SK-N-SH (cell line): ENCODE measurements around the gene SKIC8. TPM values are rescaled to one million over a fixed set of nuclear protein-coding genes. Genes with fewer than 3 reads are reported as not detected.

Experiments
- CTCF ChIA-PET: fragments of 300-600, 350-600 bp; formaldehyde crosslinking; extraction: SDS; loops from one replicate; lab custom pipeline; 2021; lab: Yijun Ruan, JAX
- POLR2A ChIA-PET: fragments of 350-600 bp; sonication (Branson Sonifier 250); formaldehyde crosslinking; extraction: SDS; loops from one replicate; lab custom pipeline; 2020; ENCODE audit warnings: antibody characterized with exemption, inconsistent platforms; lab: Yijun Ruan, JAX
- DNase-seq: peaks from one replicate; pipeline ENCODE4 v3.0.0; 2012
- H2AFZ ChIP-seq: fragments of 200-600 bp; sonication (generic); 2 replicates; pipeline ENCODE4 v1.8.1; 2016; ENCODE audit warnings: antibody characterized with exemption, mild to moderate bottlenecking, low read depth
- H3F3A ChIP-seq: fragments of 200-600 bp; sonication (generic); replicated peaks from 2 replicates; pipeline ENCODE3; 2016; ENCODE audit warnings: antibody characterized with exemption, mild to moderate bottlenecking; ENCODE audit not compliant: insufficient read depth
- H3K27ac ChIP-seq, 2 experiments: fragments of 200-500 bp in 1 of 2; fragments of 200-600 bp in 1 of 2; sonication (Bioruptor generic) in 1 of 2; sonication (generic), shearing (Covaris generic) in 1 of 2; 2 replicates each; pipeline versions ENCODE4 v1.5.1 to v1.6.1; 2014 to 2016; ENCODE audit warnings: low read depth in 2 of 2, inconsistent platforms in 1 of 2, low read length in 1 of 2, mild to moderate bottlenecking in 1 of 2, mixed read lengths in 1 of 2
- H3K27me3 ChIP-seq: fragments of 200-600 bp; sonication (generic), shearing (Covaris generic); 2 replicates; pipeline ENCODE4 v1.6.1; 2016; ENCODE audit warnings: mixed run types; ENCODE audit not compliant: insufficient read depth
- H3K36me3 ChIP-seq, 2 experiments: fragments of 200-500 bp in 1 of 2; fragments of 200-600 bp in 1 of 2; sonication (Bioruptor generic) in 1 of 2; sonication (generic) in 1 of 2; replicated peaks in 1 of 2; 2 replicates each; pipeline versions ENCODE3 to v1.5.1; 2014 to 2016; ENCODE audit warnings: low read length in 1 of 2, mild to moderate bottlenecking in 1 of 2; ENCODE audit not compliant: insufficient read depth in 2 of 2, control insufficient read depth in 1 of 2
- H3K4me1 ChIP-seq, 2 experiments: fragments of 200-500 bp in 1 of 2; fragments of 200-600 bp in 1 of 2; sonication (Bioruptor generic) in 1 of 2; sonication (generic), shearing (Covaris generic) in 1 of 2; 2 replicates each; pipeline versions ENCODE4 v1.5.1 to v1.6.1; 2014 to 2016; ENCODE audit warnings: low read depth in 1 of 2, low read length in 1 of 2, mixed run types in 1 of 2; ENCODE audit not compliant: insufficient read depth in 2 of 2, control insufficient read depth in 1 of 2
- H3K4me2 ChIP-seq: fragments of 200-600 bp; sonication (generic), shearing (Covaris generic); 2 replicates; pipeline ENCODE4 v1.6.1; 2017; ENCODE audit warnings: mixed run types
- H3K4me3 ChIP-seq, 2 experiments: fragments of 200-500 bp in 1 of 2; fragments of 200-600 bp in 1 of 2; sonication (Bioruptor generic) in 1 of 2; sonication (generic), shearing (Covaris generic) in 1 of 2; 2 replicates each; pipeline versions ENCODE4 v1.5.1 to v1.8.1; 2014 to 2016; ENCODE audit warnings: low read depth in 2 of 2, inconsistent platforms in 1 of 2, low read length in 1 of 2, mild to moderate bottlenecking in 1 of 2, mixed read lengths in 1 of 2, moderate library complexity in 1 of 2
- H3K79me2 ChIP-seq: fragments of 200-600 bp; sonication (generic); 2 replicates; pipeline ENCODE4 v1.8.1; 2017; ENCODE audit warnings: mild to moderate bottlenecking; ENCODE audit not compliant: insufficient read depth
- H3K9ac ChIP-seq: fragments of 200-600 bp; sonication (generic); 2 replicates; pipeline ENCODE4 v1.6.1; 2017; ENCODE audit warnings: mixed run types
- H3K9me2 ChIP-seq: fragments of 200-600 bp; sonication (generic); 2 replicates; pipeline ENCODE4 v1.6.1; 2017; ENCODE audit warnings: mixed run types
- H3K9me3 ChIP-seq: fragments of 200-600 bp; sonication (generic); 2 replicates; pipeline ENCODE4 v1.6.1; 2017; ENCODE audit warnings: mixed run types, mild to moderate bottlenecking, moderate library complexity
- H4K20me1 ChIP-seq: fragments of 200-600 bp; sonication (generic); 2 replicates; pipeline ENCODE4 v1.6.1; 2017; ENCODE audit warnings: mild to moderate bottlenecking, mixed run types; ENCODE audit not compliant: insufficient read depth
- CHD2 ChIP-seq: fragments of 150-350 bp; IDR thresholded peaks from 2 replicates; pipeline ENCODE4 v1.6.1; 2018; ENCODE audit warnings: low read length; ENCODE audit not compliant: partially characterized antibody
- CTCF ChIP-seq: fragments of 200-600 bp; sonication (generic); IDR thresholded peaks from 2 replicates; pipeline ENCODE4 v1.6.1; 2017; ENCODE audit warnings: antibody characterized with exemption, mild to moderate bottlenecking, moderate library complexity
- ELF1 ChIP-seq: IDR thresholded peaks from 2 replicates; pipeline ENCODE4 v1.4.0; 2012
- EP300 ChIP-seq, 2 experiments: IDR thresholded peaks; 2 replicates each; pipeline versions ENCODE4 v1.4.0 to v1.6.1; 2012; ENCODE audit warnings: borderline replicate concordance in 1 of 2, low read depth in 1 of 2, low read length in 1 of 2
- FOSL2 ChIP-seq: IDR thresholded peaks from 2 replicates; pipeline ENCODE4 v1.4.0; 2012; ENCODE audit warnings: low read depth, mild to moderate bottlenecking, moderate library complexity, borderline replicate concordance
- FOXJ3 ChIP-seq: sonication (generic); formaldehyde crosslinking; IDR thresholded peaks from 2 replicates; pipeline ENCODE4 v1.5.1; 2020; ENCODE audit warnings: mild to moderate bottlenecking, missing genetic modification reagents
- GATA2 ChIP-seq: sonication (generic); formaldehyde crosslinking; IDR thresholded peaks from 2 replicates; pipeline ENCODE4 v1.5.0; 2020; ENCODE audit warnings: mild to moderate bottlenecking, missing genetic modification reagents
- IRF3 ChIP-seq: fragments of 150-350 bp; IDR thresholded peaks from 2 replicates; pipeline ENCODE4 v1.6.1; 2016; ENCODE audit warnings: mild to moderate bottlenecking, low read depth, low read length
- MAX ChIP-seq: IDR thresholded peaks from 2 replicates; pipeline ENCODE4 v1.4.0; 2012; ENCODE audit warnings: low read depth
- NFIC ChIP-seq: IDR thresholded peaks from 2 replicates; pipeline ENCODE4 v1.4.0; 2012; ENCODE audit warnings: borderline replicate concordance
- NRF1 ChIP-seq: IDR thresholded peaks from 2 replicates; pipeline ENCODE4 v1.6.1; 2012; ENCODE audit warnings: low read depth, mild to moderate bottlenecking, low read length
- PBX3 ChIP-seq: IDR thresholded peaks from 2 replicates; pipeline ENCODE4; 2012
- POLR2AphosphoS5 ChIP-seq: IDR thresholded peaks from 2 replicates; pipeline ENCODE4 v1.6.1; 2012; ENCODE audit warnings: low read depth, low read length
- RFX5 ChIP-seq: IDR thresholded peaks from 2 replicates; pipeline ENCODE4 v1.6.1; 2012; ENCODE audit warnings: mild to moderate bottlenecking, improper control_type of control experiment, low read length
- SMC3 ChIP-seq: IDR thresholded peaks from 2 replicates; pipeline ENCODE4 v1.6.1; 2012; ENCODE audit warnings: low read depth, low read length, improper control_type of control experiment
- YY1 ChIP-seq: IDR thresholded peaks from 2 replicates; pipeline ENCODE4 v1.4.0; 2012; ENCODE audit warnings: low read depth, mild to moderate bottlenecking
- WGBS: methylation state at CpG from one replicate; pipeline ENCODE4 v1.1.6; 2017; ENCODE audit warnings: low lambda C conversion rate; 5-methylcytosine and 5-hydroxymethylcytosine counted together
- polyA plus RNA-seq, 3 experiments: library from polyadenylated mRNA; depleted of rRNA; stranded (reverse); fragments of >200 nt; gene quantifications; 2 replicates each; pipeline ENCODE4 v1.2.3, GENCODE V29; 2012

The SKIC8 gene
- polyA plus RNA-seq, 1 of the 3 experiments (the other 2 are of a cell fraction) = 78.8 TPM

GRCh38 chr15:78320183-78320582 lies 20.8 kb upstream of the SKIC8 start:
- 80% methylated on average over 2 of the region's 5 CpGs for WGBS
- CTCF ChIA-PET = interaction anchor here (1.3 to 31.8 kb wide), 3 partner anchors 10 to 162 kb away, joined by 3 to 772 read pairs (median 41); no protein-coding TSS in a partner anchor

GRCh38 chr15:78319588-78319987 lies 20.2 kb upstream of the SKIC8 start:
- Histone ChIP-seq H2AFZ (no peak overlapping the region), H3K9ac (no peak overlapping the region), H3K4me2 (no peak overlapping the region), H3K36me3 (no peaks in the 10 kb centered on the region), H3K27me3 (no peaks in the 10 kb centered on the region), H3F3A (no peaks in the 10 kb centered on the region), H3K4me1 (peaks cover 3 to 35% of the 10 kb centered on the region in 2 experiments; a peak in 2 of 4 replicates), H3K79me2 (no peaks in the 10 kb centered on the region), H3K9me2 (no peaks in the 10 kb centered on the region), H3K4me3 (no peak overlapping the region), H3K9me3 (no peaks in the 10 kb centered on the region), H3K27ac (no peak overlapping the region), H4K20me1 (no peaks in the 10 kb centered on the region)
- 72% methylated on average over 3 of the region's 10 CpGs for WGBS
- no peak for DNase-seq
- POLR2A ChIA-PET = no interaction called here
- CTCF ChIA-PET = interaction anchor here (4.4 to 31.8 kb wide), 2 partner anchors 10 to 89 kb away, joined by 41 to 772 read pairs; no protein-coding TSS in a partner anchor
- no peak for TF ChIP-seq NRF1
- TF ChIP-seq CHD2 = no peak
- no peak for TF ChIP-seq POLR2AphosphoS5
- no peak for TF ChIP-seq EP300 (IDR thresholded peaks at IDR 0.05; ENCODE audit: borderline replicate concordance in 1 of 2, low read depth in 1 of 2, low read length in 1 of 2)
- no peak for TF ChIP-seq GATA2 (CRISPR knock-in tag)
- no peak for TF ChIP-seq ELF1
- TF ChIP-seq SMC3 = no peak
- no peak for TF ChIP-seq MAX
- TF ChIP-seq FOXJ3 = no peak
- no peak for TF ChIP-seq IRF3
- no peak for TF ChIP-seq RFX5

More at GRCh38 chr15:78320183-78320582, 20.8 kb upstream of the SKIC8 start:
- Histone ChIP-seq H3K4me2 (no peak overlapping the region), H3K79me2 (no peaks in the 10 kb centered on the region), H4K20me1 (no peaks in the 10 kb centered on the region), H2AFZ (no peak overlapping the region), H3K36me3 (no peaks in the 10 kb centered on the region), H3K27ac (no peak overlapping the region), H3K9me3 (no peaks in the 10 kb centered on the region), H3F3A (no peaks in the 10 kb centered on the region), H3K4me1 (peaks cover 3 to 39% of the 10 kb centered on the region in 2 experiments; a peak in 2 of 4 replicates)
- POLR2A ChIA-PET = interaction anchor here (1.5 kb wide), 1 partner anchor 117 kb away, joined by 4 read pairs; the partner anchor contains the start of gene IREB2
- TF ChIP-seq RFX5 (no peak), PBX3 (no peak), ELF1 (no peak), EP300 (IDR thresholded peaks at IDR 0.05; ENCODE audit: borderline replicate concordance in 1 of 2, low read depth in 1 of 2, low read length in 1 of 2) (no peak), FOSL2 (no peak), CTCF (no peak), NFIC (no peak), YY1 (no peak), POLR2AphosphoS5 (no peak), FOXJ3 (no peak)
- TF ChIP-seq, all 33 proteins: peak for 0
- Histone ChIP-seq H3K4me3 (no peak overlapping the region), H3K9me2 (no peaks in the 10 kb centered on the region), H3K27me3 (no peaks in the 10 kb centered on the region), H3K9ac (no peak overlapping the region)
- DNase-seq = no peak
